NCI-H1105 (cell line): Measurements from ENCODE around the gene INTS2.
"Not testable (repeated sequence)": the region's sequence is repeated elsewhere in the genome, so short reads cannot be mapped to it uniquely, and the experiment has no call there.

ENCODE experiments used
- DNase-seq: peaks from one replicate; lab custom pipeline; 2025; lab: John Stamatoyannopoulos, UW

The INTS2 gene

GRCh38 chr17:61887733-61888132, 40.0 kb downstream of the INTS2 start:
- not testable (repeated sequence) for DNase-seq

GRCh38 chr17:61885865-61886264, 41.9 kb downstream of the INTS2 start:
- not testable (repeated sequence) for DNase-seq

GRCh38 chr17:61884864-61885263, 42.9 kb downstream of the INTS2 start:
- no peak for DNase-seq

GRCh38 chr17:61880589-61881102, 47.1 kb downstream of the INTS2 start:
- DNase-seq, result no peak

GRCh38 chr17:61878984-61879612, 48.7 kb downstream of the INTS2 start:
- DNase-seq, result no peak

GRCh38 chr17:61878520-61878919, 49.3 kb downstream of the INTS2 start:
- no peak for DNase-seq

GRCh38 chr17:61877837-61878236, 49.9 kb downstream of the INTS2 start:
- no peak for DNase-seq

- no peak for DNase-seq
Observed at GRCh38 chr17:61875804-61876203, 52.0 kb downstream of the INTS2 start.

- no peak for DNase-seq
Observed at GRCh38 chr17:61875285-61875684, 52.5 kb downstream of the INTS2 start.

- no peak for DNase-seq
Observed at GRCh38 chr17:61874075-61874474, 53.7 kb downstream of the INTS2 start.

GRCh38 chr17:61872099-61872498, 55.7 kb downstream of the INTS2 start:
- DNase-seq, result no peak

- no peak for DNase-seq
Observed at GRCh38 chr17:61869138-61869537, 58.6 kb downstream of the INTS2 start.

- no peak for DNase-seq
Observed at GRCh38 chr17:61868074-61868473, 59.7 kb downstream of the INTS2 start.

- DNase-seq, result no peak
Observed at GRCh38 chr17:61867033-61867432, 60.7 kb downstream of the INTS2 start.

GRCh38 chr17:61863801-61864126, 64.0 kb downstream of the INTS2 start:
- no peak for DNase-seq

- DNase-seq, result peak; percentile 95
Observed at GRCh38 chr17:61862975-61863800, 64.6 kb downstream of the INTS2 start, which contains the start of gene BRIP1. Gene BRIP1 (minus strand): TSS chr17:61863528. CDS start chr17:61861539, 1,989 bp downstream.

- DNase-seq, result no peak
Observed at GRCh38 chr17:61862105-61862574, 65.6 kb downstream of the INTS2 start.

GRCh38 chr17:61860397-61860796, 67.4 kb downstream of the INTS2 start:
- DNase-seq, result not testable (repeated sequence)

GRCh38 chr17:61856035-61856434, 71.7 kb downstream of the INTS2 start:
- DNase-seq, result no peak

- no peak for DNase-seq
Observed at GRCh38 chr17:61852857-61853256, 74.9 kb downstream of the INTS2 start.

GRCh38 chr17:61849674-61850073, 78.1 kb downstream of the INTS2 start:
- DNase-seq, result no peak

- DNase-seq, result no peak
Observed at GRCh38 chr17:61848896-61849295, 78.9 kb downstream of the INTS2 start.

GRCh38 chr17:61848247-61848646, 79.5 kb downstream of the INTS2 start:
- DNase-seq, result no peak
